HL-60/S4 treated with phorbol 12-myristate 13-acetate at 8.2 ng/mL for 4 days and 3 days (cell line): ENCODE measurements around the gene RBM26.

Source experiments
- in situ Hi-C: fragments of 300-500 bp; cut with MboI; formaldehyde crosslinking; loops from 2 replicates; pipeline ENCODE4 v1.15.0; 2022; ENCODE audit warnings: low sequenced_read_pairs

Gene RBM26, protein sequence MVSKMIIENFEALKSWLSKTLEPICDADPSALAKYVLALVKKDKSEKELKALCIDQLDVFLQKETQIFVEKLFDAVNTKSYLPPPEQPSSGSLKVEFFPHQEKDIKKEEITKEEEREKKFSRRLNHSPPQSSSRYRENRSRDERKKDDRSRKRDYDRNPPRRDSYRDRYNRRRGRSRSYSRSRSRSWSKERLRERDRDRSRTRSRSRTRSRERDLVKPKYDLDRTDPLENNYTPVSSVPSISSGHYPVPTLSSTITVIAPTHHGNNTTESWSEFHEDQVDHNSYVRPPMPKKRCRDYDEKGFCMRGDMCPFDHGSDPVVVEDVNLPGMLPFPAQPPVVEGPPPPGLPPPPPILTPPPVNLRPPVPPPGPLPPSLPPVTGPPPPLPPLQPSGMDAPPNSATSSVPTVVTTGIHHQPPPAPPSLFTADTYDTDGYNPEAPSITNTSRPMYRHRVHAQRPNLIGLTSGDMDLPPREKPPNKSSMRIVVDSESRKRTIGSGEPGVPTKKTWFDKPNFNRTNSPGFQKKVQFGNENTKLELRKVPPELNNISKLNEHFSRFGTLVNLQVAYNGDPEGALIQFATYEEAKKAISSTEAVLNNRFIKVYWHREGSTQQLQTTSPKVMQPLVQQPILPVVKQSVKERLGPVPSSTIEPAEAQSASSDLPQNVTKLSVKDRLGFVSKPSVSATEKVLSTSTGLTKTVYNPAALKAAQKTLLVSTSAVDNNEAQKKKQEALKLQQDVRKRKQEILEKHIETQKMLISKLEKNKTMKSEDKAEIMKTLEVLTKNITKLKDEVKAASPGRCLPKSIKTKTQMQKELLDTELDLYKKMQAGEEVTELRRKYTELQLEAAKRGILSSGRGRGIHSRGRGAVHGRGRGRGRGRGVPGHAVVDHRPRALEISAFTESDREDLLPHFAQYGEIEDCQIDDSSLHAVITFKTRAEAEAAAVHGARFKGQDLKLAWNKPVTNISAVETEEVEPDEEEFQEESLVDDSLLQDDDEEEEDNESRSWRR

DNA sequence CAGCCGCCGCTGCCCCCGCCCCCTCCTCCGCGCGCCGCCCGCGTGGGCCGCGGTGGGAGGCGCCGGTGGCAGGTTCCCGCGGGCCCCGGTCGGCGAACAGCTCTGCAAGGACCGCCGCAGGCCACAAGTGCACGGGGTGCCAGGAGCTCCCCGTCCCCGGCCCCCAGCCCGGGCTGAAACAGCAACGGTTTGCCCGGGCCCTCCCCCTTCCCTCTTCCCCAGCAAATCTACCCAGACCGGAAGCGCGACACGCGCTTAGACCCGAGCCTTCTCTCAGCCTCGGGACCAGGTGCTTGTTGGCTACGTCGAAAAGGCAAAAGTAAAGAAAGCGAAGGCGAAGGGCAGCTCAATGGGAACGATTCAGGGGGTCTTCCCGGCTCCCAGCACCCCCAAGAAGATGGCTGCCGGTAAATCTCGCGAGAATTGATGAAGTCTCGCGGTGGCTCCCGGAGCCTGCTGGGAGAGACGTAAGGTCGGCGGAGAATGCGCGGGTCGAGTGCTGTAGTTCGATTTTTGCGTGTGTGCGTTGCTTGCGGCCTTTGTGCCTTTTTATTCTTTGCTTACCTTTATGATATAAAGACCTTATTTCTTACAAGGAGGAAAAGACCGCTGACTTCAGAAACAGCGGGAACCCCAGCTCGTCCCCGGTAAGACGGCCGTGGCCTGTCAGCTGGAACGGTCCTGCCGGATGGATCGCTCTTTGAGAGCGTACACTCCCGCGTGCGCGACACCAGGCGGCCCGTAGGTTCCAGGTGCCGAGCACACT lies at the start of gene RBM26:
Gene RBM26, minus strand, starts transcription at position 425 of the 766 bp plus-strand sequence. CDS start 481 bp downstream, outside the sequence.
- in situ Hi-C loops: no loop called here

GRCh38 chr13:79455331-79455730 lies 49.3 kb upstream of the RBM26 start:
- in situ Hi-C loops: no loop called here

GRCh38 chr13:79452239-79452913 lies 46.3 kb upstream of the RBM26 start:
- in situ Hi-C loops: no loop called here

GRCh38 chr13:79451500-79451962 lies 45.5 kb upstream of the RBM26 start:
- in situ Hi-C loops: no loop called here

- in situ Hi-C loops: no loop called here
Measured at GRCh38 chr13:79450110-79450509, 44.1 kb upstream of the RBM26 start.

DNA sequence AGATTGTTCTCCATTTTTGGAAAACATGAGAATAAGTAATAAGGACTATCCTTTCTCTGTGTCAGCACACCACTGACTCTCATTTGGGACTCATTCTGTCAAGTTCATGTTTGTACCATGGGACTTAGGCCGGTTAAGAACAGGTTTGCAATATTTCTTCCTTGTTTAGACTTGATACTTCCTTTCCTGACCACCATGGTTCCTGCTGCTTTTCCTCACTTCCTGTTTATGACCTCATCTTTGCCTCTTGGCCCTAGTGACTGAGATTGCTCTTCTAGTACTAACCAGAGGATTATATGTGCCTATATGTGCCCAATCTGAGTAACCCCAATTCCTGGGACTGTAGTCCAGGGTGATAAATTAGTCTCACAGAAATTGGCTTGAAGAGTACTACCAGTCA lies 42.4 kb upstream of the RBM26 start:
- in situ Hi-C loops: no loop called here

DNA sequence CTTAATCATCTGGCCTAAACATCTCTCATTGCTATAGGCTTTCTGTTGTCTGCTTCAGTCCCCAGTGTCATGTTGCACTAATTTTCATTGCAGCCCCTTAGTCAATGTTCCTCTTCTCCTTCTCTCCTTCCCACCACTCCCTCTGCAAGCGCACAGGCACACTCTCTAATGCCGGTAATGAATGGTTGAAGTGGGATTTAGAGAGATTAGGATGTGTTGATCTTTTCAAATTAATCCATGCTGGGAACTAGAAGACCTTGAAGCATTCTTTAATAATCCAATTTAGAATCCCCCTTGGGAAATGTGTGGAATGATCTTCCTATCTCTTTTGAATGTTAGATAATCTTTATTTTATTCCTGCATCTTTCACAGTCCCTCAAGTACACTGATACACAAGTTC lies 41.7 kb upstream of the RBM26 start:
- in situ Hi-C loops: no loop called here

- in situ Hi-C loops: no loop called here
Measured at GRCh38 chr13:79447141-79447540, 41.1 kb upstream of the RBM26 start.

DNA sequence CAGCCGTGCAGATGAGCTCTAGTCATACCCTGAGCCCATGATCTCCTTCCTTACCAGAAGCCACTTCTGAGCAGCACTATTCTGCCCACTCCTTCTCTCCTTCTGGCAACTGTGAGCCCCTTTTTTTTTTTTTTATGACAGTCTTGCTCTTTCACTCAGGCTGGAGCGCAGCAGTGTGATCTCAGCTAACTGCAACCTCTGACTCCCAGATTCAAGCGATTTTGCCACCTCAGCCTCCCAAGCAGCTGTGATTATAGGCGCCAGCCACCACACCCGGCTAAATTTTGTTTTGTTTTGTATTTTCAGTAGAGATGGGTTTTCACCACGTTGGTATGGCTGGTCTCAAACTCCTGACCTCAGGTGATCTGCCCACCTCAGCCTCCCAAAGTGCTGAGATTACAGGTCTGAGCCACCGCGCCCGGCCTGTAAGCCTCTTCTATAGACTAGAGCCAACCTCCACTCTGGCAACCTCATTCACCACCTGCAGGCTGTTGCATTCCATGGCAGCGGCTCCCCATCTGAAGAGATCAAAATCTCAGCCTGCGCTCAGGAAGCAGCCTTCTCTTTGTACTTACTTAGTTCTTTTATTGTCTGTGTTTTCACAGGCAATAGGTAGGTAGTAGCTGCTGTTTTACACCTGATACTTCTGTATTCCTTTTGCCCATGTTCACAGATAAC lies 40.1 kb upstream of the RBM26 start:
- in situ Hi-C loops: no loop called here

DNA sequence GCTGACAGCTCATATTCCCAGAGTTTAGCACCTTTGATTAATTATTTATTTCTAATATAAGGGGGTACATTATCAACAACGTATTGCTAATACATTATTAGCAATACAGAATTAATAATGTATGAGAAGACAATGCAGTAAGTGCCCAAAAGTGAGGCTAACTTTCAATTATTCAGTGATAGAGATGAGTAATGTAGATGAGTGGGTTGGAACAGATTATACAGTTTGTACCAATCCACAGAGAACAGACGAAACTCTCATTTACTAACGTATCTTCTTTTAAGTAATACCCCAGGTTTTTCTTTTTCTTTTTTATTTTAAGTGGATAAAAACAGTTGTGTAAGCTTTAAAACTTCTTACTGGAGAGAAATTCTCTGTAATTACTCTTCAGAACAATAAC lies 36.7 kb upstream of the RBM26 start:
- in situ Hi-C loops: no loop called here

DNA sequence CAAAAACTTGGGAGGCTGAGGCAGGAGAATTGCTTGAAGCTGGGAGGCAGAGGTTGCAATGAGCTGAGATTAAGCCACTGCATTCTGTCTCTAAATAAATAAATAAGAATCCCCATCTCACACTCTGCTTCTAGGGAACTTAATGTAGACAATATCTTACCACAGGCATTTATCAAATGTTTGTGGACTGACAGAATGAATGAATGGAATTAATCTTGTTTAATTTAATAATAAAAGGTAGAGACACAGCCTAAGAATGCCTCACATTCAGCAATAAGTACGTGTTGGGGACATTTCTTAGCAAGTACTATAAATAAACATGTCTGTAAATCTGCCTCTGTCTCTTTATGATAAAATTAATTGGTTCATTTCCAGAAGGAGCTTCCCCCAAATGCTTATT lies 36.2 kb upstream of the RBM26 start:
- in situ Hi-C loops: no loop called here

GRCh38 chr13:79440958-79441528 lies 35.0 kb upstream of the RBM26 start:
- in situ Hi-C loops: no loop called here

DNA sequence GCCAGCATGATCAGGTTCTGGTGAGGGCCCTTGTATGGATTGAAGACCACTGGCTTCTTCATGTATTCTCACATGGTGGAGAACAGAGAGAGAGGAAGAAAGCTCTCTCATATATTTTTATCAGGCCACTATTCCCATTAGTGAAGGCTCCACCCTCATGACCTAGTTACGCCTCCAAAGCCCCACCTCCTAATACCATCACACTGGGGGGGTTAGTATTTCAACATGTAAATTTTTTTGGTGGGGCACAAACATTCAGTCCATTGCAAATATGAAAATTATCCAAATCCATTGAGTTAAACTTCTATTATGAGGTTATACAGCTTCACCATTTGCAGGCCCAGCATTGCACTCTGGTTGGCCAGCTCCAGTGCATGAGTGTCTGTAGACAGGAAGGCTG lies 33.2 kb upstream of the RBM26 start:
- in situ Hi-C loops: no loop called here

DNA sequence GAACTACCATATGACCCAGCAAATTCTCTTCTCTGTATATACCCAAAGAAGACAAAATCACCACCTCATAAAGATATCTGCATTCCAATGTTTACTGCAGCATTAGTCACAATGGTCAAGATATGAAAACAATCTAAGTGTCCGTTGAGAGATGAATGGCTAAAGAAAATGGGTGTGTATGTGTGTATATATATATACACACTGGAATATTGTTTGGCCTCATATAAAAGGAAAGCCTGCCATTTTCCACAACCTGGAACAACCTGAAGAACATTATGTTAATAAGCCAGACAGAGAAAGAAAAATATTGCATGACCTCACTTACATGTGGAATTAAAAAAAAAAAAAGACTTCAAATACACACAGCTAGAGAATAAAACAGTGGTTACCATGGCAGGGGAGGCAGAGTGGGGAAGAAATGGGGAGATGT lies 29.5 kb upstream of the RBM26 start:
- in situ Hi-C loops: no loop called here

DNA sequence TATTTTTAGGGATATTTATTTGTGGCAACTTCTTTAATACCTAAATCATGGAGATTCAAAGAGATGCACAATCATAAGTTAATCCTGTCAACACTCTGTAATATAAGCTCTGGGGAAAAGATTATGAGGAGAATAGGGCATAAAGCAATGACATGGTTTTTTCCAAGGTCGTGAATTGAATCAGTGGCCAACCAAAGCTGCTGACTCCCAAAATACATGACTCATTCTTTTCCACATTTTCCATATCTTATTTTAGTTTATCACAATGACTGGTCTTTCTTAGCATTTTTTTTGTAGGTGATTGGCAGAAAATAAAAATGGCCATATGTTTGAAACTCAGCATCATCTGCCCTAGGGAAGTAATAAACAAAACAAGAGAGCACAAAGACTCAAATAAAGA lies 28.5 kb upstream of the RBM26 start:
- in situ Hi-C loops: no loop called here

DNA sequence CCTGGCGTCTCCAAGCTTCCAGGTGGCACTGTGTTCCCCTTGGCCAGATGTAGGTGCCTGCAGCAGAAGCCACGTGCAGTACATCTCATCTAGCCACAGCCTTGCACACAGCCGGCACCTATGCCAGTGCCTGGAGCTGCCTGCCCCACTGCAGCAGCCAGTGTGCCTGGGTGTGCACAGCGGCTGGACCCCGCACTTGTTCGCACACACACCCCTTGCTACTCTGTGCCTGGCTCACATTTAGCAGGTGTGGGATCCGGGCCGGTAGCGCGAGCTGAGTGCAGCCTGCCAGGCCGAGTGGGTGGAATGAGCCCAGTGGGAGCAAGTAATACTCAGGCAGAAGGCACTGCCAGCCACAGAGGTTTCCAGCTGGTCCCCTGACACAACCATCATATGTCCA lies 26.9 kb upstream of the RBM26 start:
- in situ Hi-C loops: no loop called here

DNA sequence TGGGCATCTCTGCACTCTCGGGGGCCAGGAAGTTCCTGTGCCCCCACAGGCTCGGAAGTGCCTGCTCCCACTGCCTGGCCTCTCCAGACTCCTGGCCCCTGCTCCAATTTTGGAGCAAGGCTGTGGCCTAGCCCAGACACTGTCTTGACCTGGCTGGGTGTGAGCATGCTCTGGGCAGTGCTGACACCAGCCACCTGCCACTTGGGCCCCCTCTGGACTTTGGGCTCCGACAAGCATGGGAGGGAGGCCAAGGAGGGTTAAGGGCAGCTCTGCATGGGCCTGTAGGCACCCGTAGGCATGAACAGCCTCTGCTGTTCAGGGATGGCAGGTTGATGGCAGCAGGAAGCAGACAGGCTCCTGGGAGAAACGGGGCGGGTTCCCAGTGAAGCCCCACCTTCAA lies 26.0 kb upstream of the RBM26 start:
- in situ Hi-C loops: no loop called here

DNA sequence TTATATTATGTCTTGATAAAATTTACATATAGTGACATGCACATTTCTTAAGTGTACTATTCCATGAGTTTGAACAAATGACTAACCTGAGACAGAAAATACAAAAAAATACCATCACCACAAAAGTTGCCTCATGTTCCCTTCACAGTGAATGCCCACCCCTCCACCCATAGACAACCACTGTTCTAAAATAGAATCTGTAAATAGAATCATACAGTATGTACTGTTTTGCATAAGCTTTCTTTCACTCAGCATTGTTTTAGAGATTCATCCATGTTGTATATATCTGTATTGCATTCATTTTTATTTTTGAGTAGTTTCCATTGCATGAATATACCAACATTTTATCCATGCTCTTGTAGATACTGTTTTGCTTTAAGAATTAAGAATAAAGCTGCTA lies 23.3 kb upstream of the RBM26 start:
- in situ Hi-C loops: loop anchor here (5.0 kb wide), 1 partner anchor 113 kb away; no protein-coding TSS in a partner anchor

DNA sequence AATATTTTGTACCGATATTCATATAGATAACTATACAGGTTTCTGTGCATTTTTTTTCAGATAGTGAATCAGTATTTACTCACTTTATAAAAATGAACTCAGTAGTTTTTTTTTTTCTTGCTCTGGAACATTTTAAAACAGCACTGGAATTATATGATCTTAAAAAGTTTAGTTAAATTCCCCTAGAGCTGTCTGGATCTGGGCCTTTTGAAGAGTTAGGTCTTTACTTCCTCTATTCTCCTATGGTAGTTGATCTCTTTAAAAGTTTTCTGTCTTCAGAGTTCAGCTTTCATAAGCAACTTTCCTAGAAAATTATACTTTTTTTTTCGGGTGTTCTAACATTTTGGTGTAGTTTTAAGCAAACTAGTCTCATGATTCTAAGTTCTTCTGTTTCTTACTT lies 21.8 kb upstream of the RBM26 start:
- in situ Hi-C loops: loop anchor here (5.0 kb wide), 1 partner anchor 114 kb away; no protein-coding TSS in a partner anchor
